ENCODE results near the gene GLB1L2. TPM values are rescaled to one million over a fixed set of nuclear protein-coding genes. Genes with fewer than 3 reads are reported as not detected.

GLB1L2 gene
- total and polyA plus RNA-seq, 2 experiments from 2014 or later, result 3.3 to 12.3 TPM

DNA sequence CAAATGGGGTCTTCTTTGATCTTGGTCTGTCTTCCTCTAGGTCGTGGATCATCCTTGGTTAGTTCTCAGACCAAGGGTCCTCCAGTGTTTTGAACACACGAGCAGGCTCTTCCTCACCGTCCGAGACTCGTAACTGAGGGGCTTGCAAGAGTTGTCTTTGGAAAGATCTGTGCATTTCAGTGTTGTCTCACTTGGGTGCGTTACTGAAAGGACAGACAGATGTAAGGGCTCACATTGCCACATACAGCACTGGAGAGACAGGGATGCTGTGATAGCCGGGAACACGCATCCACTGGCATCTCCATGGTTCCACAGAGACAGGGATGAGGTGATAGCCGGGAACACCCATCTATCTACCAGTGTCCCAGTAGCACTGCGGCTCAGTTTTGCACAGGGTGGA, 15.7 kb downstream of the GLB1L2 start (continued):
- TF ChIP-seq, protein P1, sequence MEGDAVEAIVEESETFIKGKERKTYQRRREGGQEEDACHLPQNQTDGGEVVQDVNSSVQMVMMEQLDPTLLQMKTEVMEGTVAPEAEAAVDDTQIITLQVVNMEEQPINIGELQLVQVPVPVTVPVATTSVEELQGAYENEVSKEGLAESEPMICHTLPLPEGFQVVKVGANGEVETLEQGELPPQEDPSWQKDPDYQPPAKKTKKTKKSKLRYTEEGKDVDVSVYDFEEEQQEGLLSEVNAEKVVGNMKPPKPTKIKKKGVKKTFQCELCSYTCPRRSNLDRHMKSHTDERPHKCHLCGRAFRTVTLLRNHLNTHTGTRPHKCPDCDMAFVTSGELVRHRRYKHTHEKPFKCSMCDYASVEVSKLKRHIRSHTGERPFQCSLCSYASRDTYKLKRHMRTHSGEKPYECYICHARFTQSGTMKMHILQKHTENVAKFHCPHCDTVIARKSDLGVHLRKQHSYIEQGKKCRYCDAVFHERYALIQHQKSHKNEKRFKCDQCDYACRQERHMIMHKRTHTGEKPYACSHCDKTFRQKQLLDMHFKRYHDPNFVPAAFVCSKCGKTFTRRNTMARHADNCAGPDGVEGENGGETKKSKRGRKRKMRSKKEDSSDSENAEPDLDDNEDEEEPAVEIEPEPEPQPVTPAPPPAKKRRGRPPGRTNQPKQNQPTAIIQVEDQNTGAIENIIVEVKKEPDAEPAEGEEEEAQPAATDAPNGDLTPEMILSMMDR (conservative IDR thresholded peaks at IDR 0.05; ENCODE audit: low read depth in 2 of 2), result no peak

DNA sequence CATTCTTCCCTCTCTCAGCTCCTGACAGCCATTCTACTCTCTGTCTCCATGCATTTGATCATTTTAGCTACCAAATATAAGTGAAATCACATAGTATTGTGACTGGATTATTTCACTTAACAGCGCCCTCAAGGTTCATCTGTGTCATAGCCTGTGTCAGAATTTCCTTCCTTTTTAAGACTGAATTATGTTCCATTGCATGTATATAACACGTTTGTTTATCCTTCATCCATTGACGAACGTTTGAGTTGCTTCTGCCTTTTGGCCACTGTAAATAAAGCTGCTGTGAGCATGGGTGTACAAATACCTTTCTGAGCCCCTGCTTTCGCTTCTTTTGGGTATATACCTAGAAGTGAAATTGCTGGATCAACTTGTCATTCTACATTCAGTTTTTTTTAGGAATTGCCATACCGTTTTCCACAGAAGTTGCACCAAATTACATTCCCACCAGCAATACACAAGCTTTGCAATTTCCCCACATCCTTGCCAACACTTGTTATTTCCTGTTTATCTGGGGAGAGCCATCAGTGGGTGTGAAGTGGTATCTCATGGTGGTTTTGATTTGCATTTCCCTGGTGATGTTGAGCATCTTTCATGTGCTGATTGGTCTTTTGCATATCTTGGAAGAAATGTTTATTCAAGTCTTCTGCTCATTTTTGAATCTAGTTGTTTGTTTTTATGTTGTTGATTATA, 17.5 kb downstream of the GLB1L2 start:
- no peaks in the 10 kb centered on the region for H3K36me3 Mint-ChIP-seq (ENCODE audit: low read depth)
- Histone ChIP-seq H3K27ac (ENCODE audit: low read depth) (0 out of 2 replicates have a peak overlapping the region, but pooled peaks have one; percentile 59), H3K79me2 (replicated peaks; ENCODE audit: insufficient read depth) (no peaks in the 10 kb centered on the region), H4K20me1 (replicated peaks; ENCODE audit: insufficient read depth) (no peaks in the 10 kb centered on the region), H3K4me1 (ENCODE audit: insufficient read depth) (peaks cover 16% of the 10 kb centered on the region), H3K36me3 (ENCODE audit: insufficient read depth) (no peaks in the 10 kb centered on the region), H3K4me2 (peak overlapping the region; percentile 42), H3K27me3 (ENCODE audit: insufficient read depth) (no peaks in the 10 kb centered on the region), H3K9me2 (ENCODE audit: insufficient read depth) (0 out of 2 replicates have a peak, but pooled peaks cover 3% of the 10 kb centered on the region), H2AFZ (no peak overlapping the region; the same call in 1 of the 2 replicates), H3F3A (replicated peaks; ENCODE audit: low read depth) (no peaks in the 10 kb centered on the region), H3K4me3 (no peak overlapping the region)
- H3K27ac Mint-ChIP-seq, result no peak overlapping the region
- no peaks in the 10 kb centered on the region; the same call in 2 of the 3 replicates for H3K9me3 Mint-ChIP-seq
- peaks cover 6% of the 10 kb centered on the region for H3K27me3 Mint-ChIP-seq (ENCODE audit: insufficient read depth, low read depth, poor library complexity)
- H3K4me1 Mint-ChIP-seq, result peaks cover 25% of the 10 kb centered on the region
- no peak overlapping the region for H3K4me3 Mint-ChIP-seq
- no peak for ATAC-seq
- DNase-seq (ENCODE audit: low spot score), result no peak
- TF ChIP-seq EZH2phosphoT487 (IDR thresholded peaks at IDR 0.05; ENCODE audit: unreplicated experiment) (no peak), STAT1 (IDR thresholded peaks at IDR 0.05; ENCODE audit: unreplicated experiment) (no peak), ZNF331 (CRISPR knock-in tag; IDR thresholded peaks at IDR 0.05; ENCODE audit: low read depth) (no peak), JUNB (IDR thresholded peaks at IDR 0.05; ENCODE audit: unreplicated experiment) (no peak), CREB1 (CRISPR knock-in tag; IDR thresholded peaks at IDR 0.05; ENCODE audit: low read depth) (no peak), POLR2AphosphoS5 (IDR thresholded peaks at IDR 0.05; ENCODE audit: low read depth) (no peak), EZH2 (IDR thresholded peaks at IDR 0.05; ENCODE audit: low read depth, unreplicated experiment) (no peak), ZNF114 (CRISPR knock-in tag; IDR thresholded peaks at IDR 0.05) (no peak), NANOG (IDR thresholded peaks at IDR 0.05; ENCODE audit: borderline replicate concordance) (no peak)
- TF ChIP-seq, protein P2, sequence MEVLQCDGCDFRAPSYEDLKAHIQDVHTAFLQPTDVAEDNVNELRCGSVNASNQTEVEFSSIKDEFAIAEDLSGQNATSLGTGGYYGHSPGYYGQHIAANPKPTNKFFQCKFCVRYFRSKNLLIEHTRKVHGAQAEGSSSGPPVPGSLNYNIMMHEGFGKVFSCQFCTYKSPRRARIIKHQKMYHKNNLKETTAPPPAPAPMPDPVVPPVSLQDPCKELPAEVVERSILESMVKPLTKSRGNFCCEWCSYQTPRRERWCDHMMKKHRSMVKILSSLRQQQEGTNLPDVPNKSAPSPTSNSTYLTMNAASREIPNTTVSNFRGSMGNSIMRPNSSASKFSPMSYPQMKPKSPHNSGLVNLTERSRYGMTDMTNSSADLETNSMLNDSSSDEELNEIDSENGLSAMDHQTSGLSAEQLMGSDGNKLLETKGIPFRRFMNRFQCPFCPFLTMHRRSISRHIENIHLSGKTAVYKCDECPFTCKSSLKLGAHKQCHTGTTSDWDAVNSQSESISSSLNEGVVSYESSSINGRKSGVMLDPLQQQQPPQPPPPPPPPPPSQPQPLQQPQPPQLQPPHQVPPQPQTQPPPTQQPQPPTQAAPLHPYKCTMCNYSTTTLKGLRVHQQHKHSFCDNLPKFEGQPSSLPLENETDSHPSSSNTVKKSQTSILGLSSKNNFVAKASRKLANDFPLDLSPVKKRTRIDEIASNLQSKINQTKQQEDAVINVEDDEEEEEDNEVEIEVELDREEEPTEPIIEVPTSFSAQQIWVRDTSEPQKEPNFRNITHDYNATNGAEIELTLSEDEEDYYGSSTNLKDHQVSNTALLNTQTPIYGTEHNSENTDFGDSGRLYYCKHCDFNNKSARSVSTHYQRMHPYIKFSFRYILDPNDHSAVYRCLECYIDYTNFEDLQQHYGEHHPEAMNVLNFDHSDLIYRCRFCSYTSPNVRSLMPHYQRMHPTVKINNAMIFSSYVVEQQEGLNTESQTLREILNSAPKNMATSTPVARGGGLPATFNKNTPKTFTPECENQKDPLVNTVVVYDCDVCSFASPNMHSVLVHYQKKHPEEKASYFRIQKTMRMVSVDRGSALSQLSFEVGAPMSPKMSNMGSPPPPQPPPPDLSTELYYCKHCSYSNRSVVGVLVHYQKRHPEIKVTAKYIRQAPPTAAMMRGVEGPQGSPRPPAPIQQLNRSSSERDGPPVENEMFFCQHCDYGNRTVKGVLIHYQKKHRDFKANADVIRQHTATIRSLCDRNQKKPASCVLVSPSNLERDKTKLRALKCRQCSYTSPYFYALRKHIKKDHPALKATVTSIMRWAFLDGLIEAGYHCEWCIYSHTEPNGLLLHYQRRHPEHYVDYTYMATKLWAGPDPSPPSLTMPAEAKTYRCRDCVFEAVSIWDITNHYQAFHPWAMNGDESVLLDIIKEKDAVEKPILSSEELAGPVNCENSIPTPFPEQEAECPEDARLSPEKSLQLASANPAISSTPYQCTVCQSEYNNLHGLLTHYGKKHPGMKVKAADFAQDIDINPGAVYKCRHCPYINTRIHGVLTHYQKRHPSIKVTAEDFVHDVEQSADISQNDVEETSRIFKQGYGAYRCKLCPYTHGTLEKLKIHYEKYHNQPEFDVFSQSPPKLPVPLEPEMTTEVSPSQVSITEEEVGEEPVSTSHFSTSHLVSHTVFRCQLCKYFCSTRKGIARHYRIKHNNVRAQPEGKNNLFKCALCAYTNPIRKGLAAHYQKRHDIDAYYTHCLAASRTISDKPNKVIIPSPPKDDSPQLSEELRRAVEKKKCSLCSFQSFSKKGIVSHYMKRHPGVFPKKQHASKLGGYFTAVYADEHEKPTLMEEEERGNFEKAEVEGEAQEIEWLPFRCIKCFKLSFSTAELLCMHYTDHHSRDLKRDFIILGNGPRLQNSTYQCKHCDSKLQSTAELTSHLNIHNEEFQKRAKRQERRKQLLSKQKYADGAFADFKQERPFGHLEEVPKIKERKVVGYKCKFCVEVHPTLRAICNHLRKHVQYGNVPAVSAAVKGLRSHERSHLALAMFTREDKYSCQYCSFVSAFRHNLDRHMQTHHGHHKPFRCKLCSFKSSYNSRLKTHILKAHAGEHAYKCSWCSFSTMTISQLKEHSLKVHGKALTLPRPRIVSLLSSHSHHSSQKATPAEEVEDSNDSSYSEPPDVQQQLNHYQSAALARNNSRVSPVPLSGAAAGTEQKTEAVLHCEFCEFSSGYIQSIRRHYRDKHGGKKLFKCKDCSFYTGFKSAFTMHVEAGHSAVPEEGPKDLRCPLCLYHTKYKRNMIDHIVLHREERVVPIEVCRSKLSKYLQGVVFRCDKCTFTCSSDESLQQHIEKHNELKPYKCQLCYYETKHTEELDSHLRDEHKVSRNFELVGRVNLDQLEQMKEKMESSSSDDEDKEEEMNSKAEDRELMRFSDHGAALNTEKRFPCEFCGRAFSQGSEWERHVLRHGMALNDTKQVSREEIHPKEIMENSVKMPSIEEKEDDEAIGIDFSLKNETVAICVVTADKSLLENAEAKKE (CRISPR knock-in tag; IDR thresholded peaks at IDR 0.05), result no peak
- TF ChIP-seq, protein P3, sequence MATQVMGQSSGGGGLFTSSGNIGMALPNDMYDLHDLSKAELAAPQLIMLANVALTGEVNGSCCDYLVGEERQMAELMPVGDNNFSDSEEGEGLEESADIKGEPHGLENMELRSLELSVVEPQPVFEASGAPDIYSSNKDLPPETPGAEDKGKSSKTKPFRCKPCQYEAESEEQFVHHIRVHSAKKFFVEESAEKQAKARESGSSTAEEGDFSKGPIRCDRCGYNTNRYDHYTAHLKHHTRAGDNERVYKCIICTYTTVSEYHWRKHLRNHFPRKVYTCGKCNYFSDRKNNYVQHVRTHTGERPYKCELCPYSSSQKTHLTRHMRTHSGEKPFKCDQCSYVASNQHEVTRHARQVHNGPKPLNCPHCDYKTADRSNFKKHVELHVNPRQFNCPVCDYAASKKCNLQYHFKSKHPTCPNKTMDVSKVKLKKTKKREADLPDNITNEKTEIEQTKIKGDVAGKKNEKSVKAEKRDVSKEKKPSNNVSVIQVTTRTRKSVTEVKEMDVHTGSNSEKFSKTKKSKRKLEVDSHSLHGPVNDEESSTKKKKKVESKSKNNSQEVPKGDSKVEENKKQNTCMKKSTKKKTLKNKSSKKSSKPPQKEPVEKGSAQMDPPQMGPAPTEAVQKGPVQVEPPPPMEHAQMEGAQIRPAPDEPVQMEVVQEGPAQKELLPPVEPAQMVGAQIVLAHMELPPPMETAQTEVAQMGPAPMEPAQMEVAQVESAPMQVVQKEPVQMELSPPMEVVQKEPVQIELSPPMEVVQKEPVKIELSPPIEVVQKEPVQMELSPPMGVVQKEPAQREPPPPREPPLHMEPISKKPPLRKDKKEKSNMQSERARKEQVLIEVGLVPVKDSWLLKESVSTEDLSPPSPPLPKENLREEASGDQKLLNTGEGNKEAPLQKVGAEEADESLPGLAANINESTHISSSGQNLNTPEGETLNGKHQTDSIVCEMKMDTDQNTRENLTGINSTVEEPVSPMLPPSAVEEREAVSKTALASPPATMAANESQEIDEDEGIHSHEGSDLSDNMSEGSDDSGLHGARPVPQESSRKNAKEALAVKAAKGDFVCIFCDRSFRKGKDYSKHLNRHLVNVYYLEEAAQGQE (IDR thresholded peaks at IDR 0.05; ENCODE audit: unreplicated experiment), result no peak
- TF ChIP-seq, protein P4, sequence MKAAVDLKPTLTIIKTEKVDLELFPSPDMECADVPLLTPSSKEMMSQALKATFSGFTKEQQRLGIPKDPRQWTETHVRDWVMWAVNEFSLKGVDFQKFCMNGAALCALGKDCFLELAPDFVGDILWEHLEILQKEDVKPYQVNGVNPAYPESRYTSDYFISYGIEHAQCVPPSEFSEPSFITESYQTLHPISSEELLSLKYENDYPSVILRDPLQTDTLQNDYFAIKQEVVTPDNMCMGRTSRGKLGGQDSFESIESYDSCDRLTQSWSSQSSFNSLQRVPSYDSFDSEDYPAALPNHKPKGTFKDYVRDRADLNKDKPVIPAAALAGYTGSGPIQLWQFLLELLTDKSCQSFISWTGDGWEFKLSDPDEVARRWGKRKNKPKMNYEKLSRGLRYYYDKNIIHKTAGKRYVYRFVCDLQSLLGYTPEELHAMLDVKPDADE (IDR thresholded peaks at IDR 0.05), result no peak

Measured in GM23338 (cell line).